GF-D8 (cell line): Measurements from ENCODE around the gene ADGRF5.
"Not testable (repeated sequence)": the region's sequence is repeated elsewhere in the genome, so short reads cannot be mapped to it uniquely, and the experiment has no call there.

Experiments
- DNase-seq: peaks from one replicate; lab custom pipeline; 2025; lab: John Stamatoyannopoulos, UW

ADGRF5 gene

DNA sequence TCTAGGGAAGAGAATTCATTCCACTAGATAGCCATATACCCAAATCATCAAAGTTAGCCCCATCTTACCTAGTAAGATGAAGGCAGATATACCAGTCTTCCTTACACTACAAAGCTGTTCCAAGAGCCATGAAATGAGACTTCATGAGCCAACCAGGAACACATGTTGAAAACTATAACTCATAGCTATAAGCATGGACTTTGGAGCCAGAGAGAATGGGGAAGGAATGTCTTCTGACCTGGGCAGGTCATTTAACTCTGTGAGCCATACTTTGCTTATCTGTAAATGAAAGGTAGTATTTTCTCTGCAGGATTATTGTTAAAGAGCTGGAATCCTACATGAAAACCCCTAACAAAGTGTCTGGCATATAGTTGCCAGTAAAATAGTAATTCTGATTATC is 27.3 kb downstream of the ADGRF5 start:
- DNase-seq, result no peak

DNA sequence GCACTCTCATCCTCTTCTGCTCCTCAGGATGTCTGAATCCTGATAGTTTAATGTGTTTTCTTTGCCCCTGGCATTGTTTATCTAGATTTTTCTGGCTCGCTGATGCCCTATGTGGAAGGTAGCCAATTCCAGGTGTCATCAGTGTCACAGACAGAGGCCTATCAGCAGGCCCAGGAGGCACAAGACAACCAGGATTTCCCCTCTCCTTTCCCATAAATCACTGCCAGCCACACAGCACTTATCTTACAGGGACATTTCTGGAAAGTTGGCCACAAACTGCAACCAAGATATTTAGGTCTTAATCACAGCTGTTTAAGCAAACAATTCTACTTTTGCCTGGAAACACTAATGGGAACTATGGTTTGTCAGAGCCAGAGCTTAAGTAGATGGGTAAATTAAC is 28.1 kb downstream of the ADGRF5 start:
- DNase-seq, result no peak

DNA sequence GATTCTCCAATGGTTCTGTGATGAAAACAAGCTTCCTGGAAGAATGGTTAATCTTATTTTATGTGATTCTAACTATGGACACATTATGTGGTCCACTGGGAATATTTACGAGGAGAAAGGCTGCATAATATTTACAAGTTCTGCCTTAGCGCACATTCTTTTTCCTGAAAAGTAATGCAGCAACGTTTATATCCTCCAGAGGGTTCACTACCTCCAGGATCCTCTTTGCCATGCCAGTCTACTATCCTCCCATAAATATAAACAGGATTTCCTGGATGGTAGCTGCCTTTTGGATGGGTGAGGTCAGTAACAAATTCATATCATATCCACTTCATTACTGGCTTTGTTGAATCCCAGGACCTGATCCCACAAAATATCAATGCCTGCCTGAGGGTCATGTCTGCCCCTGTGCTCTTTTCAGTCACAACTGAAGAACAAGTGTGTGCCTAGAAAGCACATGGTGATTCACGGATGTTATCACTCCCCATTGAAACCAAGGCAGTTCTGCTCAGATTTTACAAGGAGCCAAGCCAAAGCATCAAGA is 30.4 kb downstream of the ADGRF5 start:
- no peak for DNase-seq

DNA sequence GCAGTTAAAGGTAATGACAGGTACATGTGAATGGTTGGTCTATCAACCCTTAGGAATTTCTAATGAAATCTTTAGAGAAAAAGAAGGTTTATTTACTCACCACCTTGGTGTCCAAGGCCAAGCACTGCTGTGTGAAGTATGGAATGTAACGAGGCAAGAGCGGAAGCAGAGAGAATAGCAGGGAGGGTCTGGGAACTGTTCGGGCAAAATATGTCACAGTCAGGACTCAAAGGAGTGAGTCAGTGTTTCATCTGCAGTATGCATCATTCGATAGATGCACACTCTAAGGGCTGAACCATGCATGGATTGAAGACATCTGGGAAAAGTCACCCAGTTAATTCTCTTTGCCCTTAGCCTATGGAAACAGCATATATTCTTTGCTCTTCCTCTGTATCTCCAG is 33.2 kb downstream of the ADGRF5 start:
- DNase-seq, result no peak

DNA sequence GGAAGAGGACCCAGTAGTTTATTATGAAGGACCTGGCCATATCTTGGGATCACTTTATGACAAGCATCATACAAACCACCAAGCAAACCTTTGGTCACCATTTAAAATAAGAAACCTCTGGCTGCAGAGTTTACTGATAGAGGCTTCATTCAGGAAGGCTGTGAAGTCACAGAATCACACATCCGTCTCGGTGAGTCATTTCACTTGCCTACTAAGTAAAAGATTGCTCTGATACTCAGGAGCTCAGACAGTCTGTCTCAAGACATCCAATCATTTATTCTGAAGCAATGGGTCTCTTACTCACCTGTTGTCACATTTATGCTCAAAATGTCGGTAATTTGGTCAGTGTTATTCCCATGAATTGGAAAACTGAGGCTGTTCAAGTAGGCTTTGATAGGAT is 33.7 kb downstream of the ADGRF5 start:
- DNase-seq, result no peak

DNA sequence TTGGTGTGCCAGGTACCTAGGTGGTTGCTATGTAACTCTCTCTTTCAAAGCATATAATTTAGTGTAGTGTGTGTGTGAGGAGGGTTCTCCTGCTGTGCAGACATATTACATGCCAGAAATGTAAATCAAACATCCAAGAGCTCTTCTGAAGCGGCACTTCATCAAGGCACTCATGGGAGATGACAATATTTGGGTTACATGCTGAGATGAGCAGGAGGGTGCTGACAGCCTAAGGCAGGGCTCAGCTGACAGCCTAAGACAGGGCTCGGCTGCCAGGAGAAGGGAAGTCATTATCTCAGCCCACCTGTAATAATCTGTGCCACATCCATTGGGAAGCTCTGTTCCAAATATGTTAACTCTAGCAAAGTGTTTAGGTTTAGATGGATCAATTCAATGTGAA is 39.1 kb downstream of the ADGRF5 start:
- no peak for DNase-seq

DNA sequence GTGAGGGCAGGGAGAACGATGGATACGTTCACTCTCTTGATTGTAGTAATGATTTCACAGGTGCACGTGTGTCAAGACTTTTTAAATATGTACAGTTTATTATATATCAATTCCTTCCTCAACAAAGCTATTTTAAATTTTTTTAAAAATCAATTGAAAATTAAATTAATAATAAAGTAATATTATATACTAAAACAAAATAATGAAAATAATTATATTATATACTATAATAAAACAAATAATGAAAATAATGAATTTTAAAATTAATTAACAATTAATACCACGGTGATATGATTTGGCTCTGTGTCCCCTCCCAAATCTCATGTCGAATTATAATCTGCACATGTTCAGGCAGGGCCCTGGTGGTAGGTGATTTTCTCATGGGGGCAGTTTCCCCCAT is 42.7 kb downstream of the ADGRF5 start:
- no peak for DNase-seq

DNA sequence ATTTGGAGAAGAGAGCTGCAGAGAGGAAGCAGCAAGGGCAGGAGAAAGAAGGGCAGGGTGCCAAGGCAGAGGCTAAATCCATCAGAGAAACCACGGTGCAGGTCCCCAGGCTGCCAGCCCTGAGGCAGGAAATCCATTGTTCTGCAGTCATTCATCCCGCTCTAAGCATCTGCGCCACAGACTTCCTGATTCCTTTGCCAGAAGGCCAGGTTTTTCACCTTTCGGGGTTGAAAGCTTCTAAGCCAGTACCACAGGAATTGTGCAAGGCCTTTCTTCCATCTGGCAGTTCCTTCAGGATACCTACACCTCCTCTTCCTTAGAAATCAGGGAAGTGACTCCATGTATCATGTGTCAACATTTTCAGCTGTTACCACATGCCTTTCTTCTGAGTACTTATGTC is 45.6 kb downstream of the ADGRF5 start:
- no peak for DNase-seq

DNA sequence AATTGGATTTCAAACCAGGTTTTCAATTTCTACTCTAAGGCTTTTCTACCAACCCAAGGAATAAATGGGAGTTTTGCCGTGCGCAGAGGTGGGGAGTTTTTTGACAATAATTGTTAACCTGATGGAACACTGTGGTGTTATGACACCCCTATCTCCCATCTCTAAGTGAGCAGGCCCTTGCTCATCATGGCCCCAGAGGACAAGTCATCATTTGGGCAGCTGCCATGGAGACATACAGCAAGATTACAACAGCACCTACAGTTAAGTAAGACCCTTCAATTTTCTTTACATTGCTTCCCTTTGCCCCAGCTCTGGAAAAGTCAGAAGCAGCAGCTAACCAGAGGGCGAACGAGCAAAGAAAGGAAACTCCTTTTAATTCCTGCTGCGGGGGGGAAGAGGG is 54.3 kb downstream of the ADGRF5 start:
- no peak for DNase-seq

DNA sequence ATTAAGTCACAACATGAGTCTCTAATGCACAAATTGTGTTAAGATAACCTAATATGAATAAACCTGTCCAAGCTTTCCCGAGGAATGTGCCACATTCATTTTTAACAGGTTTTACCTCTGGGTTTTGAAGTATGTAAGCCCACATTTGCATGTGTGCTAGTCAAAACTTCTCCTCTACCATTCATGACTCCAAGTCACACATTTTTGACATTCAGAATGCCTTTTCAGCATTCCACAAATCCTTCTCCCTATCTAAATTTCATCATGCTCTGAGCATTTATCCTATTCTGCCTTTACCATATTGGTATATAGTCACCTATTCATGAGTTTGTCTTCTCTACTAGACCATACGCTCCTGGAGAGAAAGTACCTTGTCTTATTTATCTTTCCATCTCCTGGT is 56.5 kb downstream of the ADGRF5 start:
- DNase-seq, result no peak

DNA sequence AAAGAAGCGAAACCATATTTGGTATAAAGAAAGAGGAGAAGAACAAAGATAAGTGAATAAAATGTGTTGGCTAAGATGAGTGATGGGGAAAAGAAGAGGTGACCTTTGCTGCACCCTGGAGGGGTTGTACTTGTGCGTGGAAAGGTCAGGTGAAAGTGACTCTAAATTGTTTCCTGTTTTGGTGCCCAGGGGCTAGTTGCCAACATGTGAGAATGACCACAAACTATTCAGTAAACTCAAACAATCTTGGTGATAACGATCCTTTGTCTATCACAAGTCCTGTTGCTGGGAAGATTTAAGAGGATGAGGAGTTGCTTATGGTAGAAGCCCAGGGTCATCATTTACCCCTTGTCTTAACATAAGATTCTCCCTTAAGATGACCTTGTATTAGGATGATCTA is 57.9 kb downstream of the ADGRF5 start:
- no peak for DNase-seq

DNA sequence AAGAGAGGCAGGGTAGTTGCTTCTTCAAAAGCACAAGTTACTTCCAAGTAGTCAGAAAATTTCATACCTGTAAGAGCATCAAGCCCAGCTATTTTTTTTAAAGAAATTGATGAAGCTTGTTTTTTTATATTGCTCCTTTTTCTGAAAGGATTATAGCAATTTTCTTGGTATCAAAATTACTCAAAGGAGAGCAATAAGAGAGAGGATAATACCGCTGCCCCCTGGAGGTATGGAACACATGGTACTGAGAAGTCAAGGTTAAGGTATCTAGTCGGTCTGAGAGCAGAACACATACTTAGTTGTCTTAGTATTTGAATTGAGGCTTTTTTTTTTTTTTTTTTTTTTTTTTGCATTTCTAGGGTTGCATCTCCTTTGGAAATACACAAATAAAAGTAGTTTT is 59.4 kb downstream of the ADGRF5 start:
- DNase-seq, result no peak

DNA sequence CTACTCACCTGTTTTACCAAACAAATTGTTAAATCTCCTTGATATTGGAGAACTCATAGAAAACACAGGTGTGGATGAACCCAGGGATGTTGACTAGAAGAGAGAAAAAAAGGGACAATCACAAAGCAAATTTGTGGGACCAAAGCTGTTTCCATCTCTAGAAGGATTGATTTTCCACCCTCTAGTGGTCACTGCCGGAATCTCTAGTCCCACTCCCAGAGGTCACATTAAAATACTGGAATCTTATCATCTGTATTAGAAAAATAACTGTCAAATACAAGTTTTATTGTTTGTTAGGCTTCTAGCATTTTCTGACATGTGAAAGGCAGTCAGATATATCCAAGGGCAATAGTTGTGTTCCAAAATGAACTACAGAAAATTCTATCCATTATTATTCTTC is 65.8 kb downstream of the ADGRF5 start:
- DNase-seq, result not testable (repeated sequence)

DNA sequence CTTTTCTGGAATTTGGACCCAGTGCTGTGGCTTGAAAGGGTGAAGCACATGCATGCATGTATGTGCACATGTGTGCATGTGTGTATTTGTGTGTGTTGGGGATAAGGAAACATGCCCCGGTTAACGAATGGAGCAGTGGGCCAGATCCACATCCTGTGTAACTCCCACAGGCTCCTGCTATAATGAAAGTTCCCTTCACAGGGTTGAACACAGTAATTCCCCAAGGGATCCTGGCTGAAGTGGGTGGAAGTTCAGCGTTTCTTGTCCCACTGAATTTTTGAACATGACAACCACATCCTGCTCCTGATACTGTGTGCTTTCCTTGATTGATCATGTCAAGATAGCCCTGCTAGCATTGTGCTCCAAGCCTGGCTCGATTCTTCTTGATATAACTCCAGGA is 70.2 kb downstream of the ADGRF5 start:
- DNase-seq, result not testable (repeated sequence)

DNA sequence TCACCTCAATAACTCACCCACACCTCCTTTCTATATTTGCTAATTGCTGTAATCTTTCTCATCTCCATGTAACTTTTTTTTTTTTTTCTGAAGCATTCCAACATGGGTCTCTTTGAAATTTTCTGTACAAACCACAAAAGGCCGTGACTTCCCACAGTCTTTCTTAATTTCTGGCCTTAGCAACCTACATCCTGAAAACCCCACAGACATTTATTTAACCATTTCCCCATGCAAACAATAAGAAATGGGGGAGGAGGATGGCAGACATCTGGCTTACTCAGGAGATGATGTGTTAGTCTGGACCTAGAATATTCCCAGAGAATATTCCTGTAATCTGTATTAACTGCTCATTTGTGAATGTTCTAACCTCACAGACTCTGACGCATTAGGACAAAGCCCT is 70.9 kb downstream of the ADGRF5 start:
- no peak for DNase-seq

DNA sequence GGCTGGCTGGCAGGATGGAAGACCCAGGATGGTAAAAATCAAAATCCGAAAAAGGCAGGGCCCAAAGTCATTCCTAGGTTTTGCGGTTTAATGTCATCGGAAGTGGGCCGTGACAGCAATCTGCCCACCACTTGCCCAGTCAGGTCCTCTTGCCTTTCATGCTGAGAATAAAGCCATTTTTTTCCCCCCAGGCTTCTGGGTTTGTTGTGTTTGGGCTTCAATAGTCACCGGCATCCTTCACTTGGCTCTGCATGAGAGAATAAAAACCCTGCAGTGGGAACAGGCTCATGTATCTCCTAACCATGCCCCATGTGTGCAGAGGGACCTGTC is 72.4 kb downstream of the ADGRF5 start:
- DNase-seq, result no peak

DNA sequence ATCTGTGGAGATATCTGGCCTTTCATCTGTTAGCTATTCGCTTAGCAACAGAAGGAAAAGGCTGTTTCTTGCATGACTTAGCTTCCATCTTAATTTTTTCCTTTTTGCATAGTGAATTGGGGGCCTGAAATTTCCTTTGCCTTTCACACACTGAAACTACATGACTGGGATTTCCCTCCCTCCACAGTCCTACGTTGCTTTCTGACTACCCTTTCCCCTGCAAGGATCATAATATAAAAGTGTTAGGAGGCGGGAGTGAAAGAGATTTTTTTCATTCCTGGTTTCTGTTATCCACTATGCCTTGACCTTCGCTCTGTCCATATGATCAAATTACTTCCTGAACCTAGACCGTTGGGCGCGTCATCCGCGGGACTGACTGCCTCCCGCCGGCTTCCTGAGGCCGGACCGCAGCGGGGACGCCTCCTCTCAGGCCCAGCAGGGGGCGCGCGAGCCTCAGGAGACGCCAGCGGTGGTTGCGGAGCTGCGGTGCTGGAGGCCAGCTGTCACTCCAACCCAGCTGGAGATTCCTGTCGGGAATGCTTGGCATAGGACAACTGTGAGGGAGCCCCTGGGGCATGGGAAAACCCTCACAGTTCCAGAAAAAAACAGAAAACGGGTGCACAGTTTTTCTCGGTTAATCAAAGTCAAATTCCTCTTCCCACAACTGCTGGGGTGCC is 72.9 kb downstream of the ADGRF5 start:
- DNase-seq, result no peak

DNA sequence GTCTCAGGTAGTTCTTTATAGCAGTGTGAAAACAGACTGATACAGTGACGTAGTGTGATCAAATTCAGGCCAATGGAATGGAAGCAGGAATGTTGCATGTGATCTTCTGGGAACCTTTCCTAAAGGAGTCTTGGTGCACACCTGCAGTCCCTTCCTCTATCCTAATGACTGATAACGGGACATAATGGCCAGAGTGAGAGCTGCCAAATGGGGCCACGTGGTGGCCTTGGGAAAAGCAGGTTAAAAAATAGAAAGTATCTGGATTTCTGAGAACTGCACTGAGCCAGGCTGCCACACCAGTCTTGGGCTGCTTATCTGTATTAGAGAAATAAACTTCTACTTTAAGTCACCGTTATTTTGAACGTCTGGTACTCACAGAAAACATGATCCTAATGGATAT is 76.6 kb downstream of the ADGRF5 start:
- no peak for DNase-seq

DNA sequence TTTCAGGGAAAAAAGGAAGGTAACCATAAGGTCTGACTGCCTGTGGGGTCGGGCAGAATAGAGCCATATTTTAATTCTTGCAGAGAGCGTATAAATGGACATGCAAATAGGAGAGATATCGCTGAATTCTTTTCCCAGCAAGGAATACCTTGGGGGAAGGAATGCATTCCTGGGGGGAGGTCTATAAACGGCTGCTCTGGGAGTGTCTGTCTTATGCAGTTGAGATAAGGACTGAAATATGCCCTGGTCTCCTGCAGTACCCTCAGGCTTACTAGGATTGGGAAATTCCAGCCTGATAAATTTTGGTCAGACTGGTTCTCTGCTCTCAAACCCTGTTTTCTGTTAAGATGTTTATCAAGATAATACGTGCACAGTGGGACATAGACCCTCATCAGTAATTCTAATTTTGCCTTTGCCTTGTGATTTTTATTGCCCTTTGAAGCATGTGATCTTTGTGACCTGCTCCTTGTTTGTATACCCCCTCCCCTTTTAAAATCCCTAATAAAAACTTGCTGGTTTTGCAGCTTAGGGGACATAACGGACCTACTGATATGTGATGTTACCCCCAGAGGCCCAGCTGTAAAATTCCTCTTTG is 79.4 kb downstream of the ADGRF5 start:
- DNase-seq, result not testable (repeated sequence)

DNA sequence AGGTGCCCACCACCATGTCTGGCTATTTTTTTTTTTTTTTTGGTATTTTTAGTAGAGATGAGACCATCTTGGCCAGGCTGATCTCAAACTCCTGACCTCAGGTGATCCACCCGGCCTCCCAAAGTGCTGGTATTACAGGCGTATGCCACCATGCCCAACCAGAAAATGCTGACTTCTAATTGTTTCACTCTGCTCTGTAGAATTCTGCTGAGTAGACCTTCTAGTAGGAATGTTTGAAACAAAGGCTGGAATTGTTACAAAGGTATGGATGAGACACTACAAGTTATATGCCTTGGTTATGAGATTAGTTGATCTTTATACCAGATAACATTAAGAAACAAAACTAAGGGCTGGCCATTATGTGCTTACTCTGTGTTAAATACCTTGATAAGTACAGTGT is 83.7 kb downstream of the ADGRF5 start:
- DNase-seq, result no peak

DNA sequence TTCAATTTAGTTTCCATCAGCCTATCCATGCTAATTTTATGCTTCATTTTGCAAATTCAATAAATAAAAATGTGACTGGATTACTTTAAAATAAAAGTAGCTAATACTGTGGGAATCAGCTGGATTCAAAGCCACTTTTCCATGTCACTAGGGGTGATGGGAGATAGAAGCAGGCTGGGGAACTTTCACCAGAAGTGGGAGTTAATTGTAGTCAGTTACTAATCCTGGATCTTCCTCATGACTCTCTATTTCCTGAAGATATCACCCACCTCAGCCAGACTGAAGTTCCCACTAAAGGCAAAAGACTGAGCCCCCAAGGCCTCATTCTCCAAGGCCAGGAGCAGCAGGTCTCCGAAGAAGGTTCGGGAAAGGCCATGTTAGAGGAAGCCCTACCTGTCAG is 86.7 kb downstream of the ADGRF5 start:
- not testable (repeated sequence) for DNase-seq

DNA sequence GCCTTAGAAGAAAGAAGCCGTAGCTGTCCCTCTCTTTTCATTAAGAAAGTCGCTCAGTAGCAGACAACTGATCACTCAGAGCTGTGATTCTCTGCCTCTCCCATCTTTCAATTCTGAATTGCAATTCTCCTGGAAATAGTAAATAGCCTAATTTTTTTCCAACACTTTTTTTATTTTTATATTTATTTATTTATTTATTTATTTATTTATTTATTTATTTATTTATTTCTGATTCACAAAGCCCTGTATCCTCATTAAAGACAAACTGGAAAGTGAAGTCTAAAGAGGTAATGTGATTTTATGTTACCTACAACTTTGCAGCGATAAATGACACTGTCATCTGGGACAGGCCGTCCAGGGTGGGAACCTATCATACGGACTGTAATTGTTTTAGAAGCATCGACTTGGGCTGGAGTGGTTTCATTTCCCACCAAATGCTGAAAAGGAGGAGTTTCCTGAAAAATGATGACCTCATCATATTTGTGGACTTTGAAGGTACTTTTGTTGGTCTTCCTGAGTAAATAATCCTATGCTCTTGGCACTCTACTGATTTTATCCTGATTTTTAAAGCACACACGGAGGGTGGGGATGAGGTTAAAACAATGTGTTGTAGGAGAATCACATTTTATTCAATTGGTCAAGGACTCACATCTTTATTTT is 87.4 kb downstream of the ADGRF5 start:
- DNase-seq, result not testable (repeated sequence)

DNA sequence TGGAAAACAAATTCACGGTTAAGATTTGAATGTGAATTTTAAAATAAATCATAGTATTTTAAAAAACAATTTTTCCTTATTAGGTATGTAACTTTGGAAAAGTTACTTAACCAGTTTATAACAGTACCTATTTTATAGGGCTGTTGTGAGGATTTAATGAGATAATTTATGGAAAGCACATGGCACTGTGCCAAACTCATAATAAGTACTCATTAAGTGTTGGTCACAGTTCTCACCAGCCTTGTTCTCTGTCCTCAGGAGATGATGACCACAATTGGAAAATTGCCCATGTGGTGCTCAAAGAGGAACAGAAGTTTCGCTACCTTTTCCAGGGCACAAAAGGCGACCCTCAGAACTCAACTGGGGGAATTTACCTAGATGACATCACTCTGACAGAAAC is 88.9 kb downstream of the ADGRF5 start:
- no peak for DNase-seq

DNA sequence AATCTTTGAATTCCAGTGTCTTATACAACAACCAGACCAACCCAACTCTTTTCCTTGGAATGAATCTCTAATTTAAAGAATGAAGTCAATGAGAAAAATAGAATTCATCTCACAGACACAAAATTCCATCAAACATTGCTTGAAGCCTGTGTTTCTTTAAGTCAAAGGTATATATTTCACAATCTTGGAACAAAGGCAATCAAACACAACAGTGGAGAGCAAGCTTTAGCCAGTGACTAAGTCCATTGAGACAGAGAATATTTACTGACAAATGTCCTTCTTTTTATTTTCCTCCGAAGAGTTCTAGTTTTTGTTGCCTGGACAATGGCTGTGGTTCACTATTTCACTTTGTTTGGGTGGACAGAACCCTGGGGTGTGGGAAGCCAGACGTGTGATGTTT is 92.8 kb downstream of the ADGRF5 start:
- DNase-seq, result no peak
